Measurements from ENCODE around the gene SLC25A11. TPM values are rescaled to one million over a fixed set of nuclear protein-coding genes. Genes with fewer than 3 reads are reported as not detected.

SLC25A11 gene
- total RNA-seq, 1 experiment from 2014 or later = 65.9 TPM

- TF ChIP-seq, protein P1, sequence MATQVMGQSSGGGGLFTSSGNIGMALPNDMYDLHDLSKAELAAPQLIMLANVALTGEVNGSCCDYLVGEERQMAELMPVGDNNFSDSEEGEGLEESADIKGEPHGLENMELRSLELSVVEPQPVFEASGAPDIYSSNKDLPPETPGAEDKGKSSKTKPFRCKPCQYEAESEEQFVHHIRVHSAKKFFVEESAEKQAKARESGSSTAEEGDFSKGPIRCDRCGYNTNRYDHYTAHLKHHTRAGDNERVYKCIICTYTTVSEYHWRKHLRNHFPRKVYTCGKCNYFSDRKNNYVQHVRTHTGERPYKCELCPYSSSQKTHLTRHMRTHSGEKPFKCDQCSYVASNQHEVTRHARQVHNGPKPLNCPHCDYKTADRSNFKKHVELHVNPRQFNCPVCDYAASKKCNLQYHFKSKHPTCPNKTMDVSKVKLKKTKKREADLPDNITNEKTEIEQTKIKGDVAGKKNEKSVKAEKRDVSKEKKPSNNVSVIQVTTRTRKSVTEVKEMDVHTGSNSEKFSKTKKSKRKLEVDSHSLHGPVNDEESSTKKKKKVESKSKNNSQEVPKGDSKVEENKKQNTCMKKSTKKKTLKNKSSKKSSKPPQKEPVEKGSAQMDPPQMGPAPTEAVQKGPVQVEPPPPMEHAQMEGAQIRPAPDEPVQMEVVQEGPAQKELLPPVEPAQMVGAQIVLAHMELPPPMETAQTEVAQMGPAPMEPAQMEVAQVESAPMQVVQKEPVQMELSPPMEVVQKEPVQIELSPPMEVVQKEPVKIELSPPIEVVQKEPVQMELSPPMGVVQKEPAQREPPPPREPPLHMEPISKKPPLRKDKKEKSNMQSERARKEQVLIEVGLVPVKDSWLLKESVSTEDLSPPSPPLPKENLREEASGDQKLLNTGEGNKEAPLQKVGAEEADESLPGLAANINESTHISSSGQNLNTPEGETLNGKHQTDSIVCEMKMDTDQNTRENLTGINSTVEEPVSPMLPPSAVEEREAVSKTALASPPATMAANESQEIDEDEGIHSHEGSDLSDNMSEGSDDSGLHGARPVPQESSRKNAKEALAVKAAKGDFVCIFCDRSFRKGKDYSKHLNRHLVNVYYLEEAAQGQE (IDR thresholded peaks at IDR 0.05; ENCODE audit: insufficient read depth in 1 of 2, low read depth in 2 of 2, low read length in 1 of 2) = no peak
- no peak for TF ChIP-seq TCF7L2 (IDR thresholded peaks at IDR 0.05; ENCODE audit: low read depth, low read length)
- TF ChIP-seq SIN3A (IDR thresholded peaks at IDR 0.05; ENCODE audit: borderline replicate concordance, insufficient read depth, low read depth, low read length) = no peak
- TF ChIP-seq CTCF (IDR thresholded peaks at IDR 0.05) = no peak
- TF ChIP-seq POLR2AphosphoS5 (IDR thresholded peaks at IDR 0.05; ENCODE audit: low read depth, low read length) = no peak
- Histone ChIP-seq H3K36me3 (ENCODE audit: control insufficient read depth, insufficient read depth, low read length) (no peaks in the 10 kb centered on the region), H3K27me3 (ENCODE audit: control insufficient read depth, insufficient read depth, low read length) (no peaks in the 10 kb centered on the region), H3K27ac (ENCODE audit: low read length) (no peak overlapping the region), H3K4me3 (ENCODE audit: low read depth in 2 of 2, low read length in 2 of 2) (no peak overlapping the region), H3K4me1 (ENCODE audit: control insufficient read depth, insufficient read depth, low read length) (no peaks in the 10 kb centered on the region; the same call in 1 of the 2 replicates), H3K9me3 (ENCODE audit: control insufficient read depth, insufficient read depth, low read depth, low read length) (no peaks in the 10 kb centered on the region)
- no peak for DNase-seq (ENCODE audit: low read depth, low spot score)
- in situ Hi-C loops (cut with HindIII; ENCODE audit: low pct_unique_long_range_greater_than_20kb, low sequenced_read_pairs) = no loop called here
- POLR2A ChIA-PET = interaction anchor here (0.6 kb wide), 1 partner anchor 112 kb away, joined by 3 read pairs; no protein-coding TSS in a partner anchor
- no TSS peak for BruUV-seq (replicated peaks)
- ATAC-seq = no peak
- intact Hi-C loops (cut with micrococcal nuclease; ENCODE audit: unreplicated experiment) = no loop called here
- CTCF ChIA-PET = interaction anchor here (0.5 kb wide), 1 partner anchor 8 kb away, joined by 11 read pairs; no protein-coding TSS in a partner anchor
These were observed 37.3 kb downstream of the SLC25A11 start for GRCh38 chr17:4902540-4902939.

DNA sequence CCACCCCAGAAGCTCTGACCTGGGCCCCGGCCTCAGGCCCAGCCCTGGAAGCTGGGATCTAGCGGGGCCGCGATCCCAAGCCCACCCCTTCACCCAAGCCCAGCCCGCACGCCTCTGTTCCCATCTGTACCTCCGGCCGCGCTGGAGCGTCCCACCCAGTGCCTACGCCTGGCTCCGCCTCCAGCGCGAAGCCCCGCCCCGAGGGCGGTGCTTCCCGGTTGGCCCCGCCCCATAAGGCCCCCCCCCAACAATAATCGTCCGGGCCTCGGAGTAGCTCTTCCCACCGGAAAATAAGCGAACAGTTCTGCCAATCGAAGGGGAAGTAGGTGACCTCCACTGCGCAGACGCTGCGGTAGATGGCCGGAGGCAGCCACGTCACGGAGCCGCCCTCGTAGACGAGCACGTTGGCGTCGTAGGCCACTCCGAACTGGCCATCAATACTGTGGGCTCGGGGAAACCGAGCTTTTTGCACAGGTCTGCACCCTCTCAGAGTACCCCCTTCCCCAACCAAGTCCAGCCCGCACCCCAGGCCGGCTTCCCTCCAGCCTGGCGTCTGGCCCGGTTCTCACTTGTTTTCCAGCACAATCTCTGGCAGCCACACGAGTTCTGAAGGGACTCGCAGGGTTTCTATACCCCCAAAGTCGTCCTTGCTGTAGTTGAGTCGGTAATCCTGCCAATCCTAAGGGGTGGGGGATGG lies 38.0 kb downstream of the SLC25A11 start:
- H3K9me3 ChIP-seq (ENCODE audit: control insufficient read depth, insufficient read depth, low read depth, low read length) = no peaks in the 10 kb centered on the region
- CTCF ChIA-PET = no interaction called here
- in situ Hi-C loops (cut with HindIII; ENCODE audit: low pct_unique_long_range_greater_than_20kb, low sequenced_read_pairs) = no loop called here
- ATAC-seq = no peak; the same call in 1 of the 2 replicates
- H3K4me1 ChIP-seq (ENCODE audit: control insufficient read depth, insufficient read depth, low read length) = no peaks in the 10 kb centered on the region; the same call in 1 of the 2 replicates
- H3K27me3 ChIP-seq (ENCODE audit: control insufficient read depth, insufficient read depth, low read length) = no peaks in the 10 kb centered on the region
- no peak overlapping the region for H3K4me3 ChIP-seq (ENCODE audit: low read depth in 2 of 2, low read length in 2 of 2)
- BruUV-seq (replicated peaks) = no TSS peak
- TF ChIP-seq TCF7L2 (IDR thresholded peaks at IDR 0.05; ENCODE audit: low read depth, low read length) = no peak
- TF ChIP-seq, protein P1 (IDR thresholded peaks at IDR 0.05; ENCODE audit: insufficient read depth in 1 of 2, low read depth in 2 of 2, low read length in 1 of 2) = no peak
- no peak for TF ChIP-seq POLR2AphosphoS5 (IDR thresholded peaks at IDR 0.05; ENCODE audit: low read depth, low read length)
- TF ChIP-seq SIN3A (IDR thresholded peaks at IDR 0.05; ENCODE audit: borderline replicate concordance, insufficient read depth, low read depth, low read length) = no peak
- no peak for TF ChIP-seq CTCF (IDR thresholded peaks at IDR 0.05)
- intact Hi-C loops (cut with micrococcal nuclease; ENCODE audit: unreplicated experiment) = no loop called here
- DNase-seq (ENCODE audit: low read depth, low spot score) = no peak
- no peak overlapping the region for H3K27ac ChIP-seq (ENCODE audit: low read length)
- H3K36me3 ChIP-seq (ENCODE audit: control insufficient read depth, insufficient read depth, low read length) = no peaks in the 10 kb centered on the region
- POLR2A ChIA-PET = no interaction called here
